IMR-90 (cell line): ENCODE measurements around the gene LRRC2. TPM values are rescaled to one million over a fixed set of nuclear protein-coding genes. Genes with fewer than 3 reads are reported as not detected.

Experiments
- ATAC-seq: fragments of 200-7000 bp; cut with Tn5 transposase; 2 replicates; pipeline ENCODE4 v1.9.1; 2020; ENCODE audit warnings: low read depth, mild to moderate bottlenecking, moderate library complexity
- BruUV-seq: library from RNA; stranded (reverse); fragments of 400-500 nt; replicated peaks from 2 replicates; lab custom pipeline; 2021; lab: Mats Ljungman, UMichigan
- CTCF ChIA-PET: fragments of 300-600 bp; formaldehyde crosslinking; extraction: SDS; loops from one replicate; lab custom pipeline; 2021; ENCODE audit warnings: antibody characterized with exemption; lab: Yijun Ruan, JAX
- POLR2A ChIA-PET: fragments of 300-600 bp; sonication (Branson Sonifier 250); formaldehyde crosslinking; loops from one replicate; lab custom pipeline; 2022; ENCODE audit warnings: antibody characterized with exemption; ENCODE audit not compliant: unreplicated experiment; lab: Charles Lee
- DNase-seq: peaks from one replicate; pipeline ENCODE4 v3.0.0; 2013
- H2AFZ ChIP-seq: replicated peaks from 2 replicates; pipeline ENCODE3; 2013; ENCODE audit warnings: low read length, mild to moderate bottlenecking; ENCODE audit not compliant: poor library complexity
- H2AK5ac ChIP-seq: 2 replicates; pipeline ENCODE4 v1.6.1; 2013; ENCODE audit warnings: low read depth, low read length, inconsistent platforms
- H2AK9ac ChIP-seq: replicated peaks from 2 replicates; pipeline ENCODE3; 2013; ENCODE audit warnings: mild to moderate bottlenecking, low read depth, low read length, moderate library complexity; ENCODE audit not compliant: poor library complexity
- H2BK120ac ChIP-seq: 2 replicates; pipeline ENCODE4 v1.6.1; 2013; ENCODE audit warnings: low read depth, low read length, inconsistent platforms
- H2BK15ac ChIP-seq: 3 replicates; pipeline ENCODE4 v1.6.1; 2013; ENCODE audit warnings: low read depth, low read length, inconsistent platforms
- H2BK20ac ChIP-seq: 2 replicates; pipeline ENCODE4 v1.6.1; 2013; ENCODE audit warnings: low read depth, mild to moderate bottlenecking, inconsistent platforms, low read length, moderate library complexity
- H2BK5ac ChIP-seq: 2 replicates; pipeline ENCODE4 v1.6.1; 2013; ENCODE audit warnings: mild to moderate bottlenecking, low read depth, low read length, inconsistent platforms; ENCODE audit not compliant: poor library complexity, severe bottlenecking
- H3K14ac ChIP-seq: replicated peaks from 2 replicates; pipeline ENCODE4 v1.6.1; 2013; ENCODE audit warnings: low read depth, low read length, inconsistent platforms
- H3K18ac ChIP-seq: 2 replicates; pipeline ENCODE4 v1.6.1; 2013; ENCODE audit warnings: low read depth, low read length, control low read depth
- H3K23ac ChIP-seq: 2 replicates; pipeline ENCODE4 v1.6.1; 2013; ENCODE audit warnings: low read depth, low read length, inconsistent platforms
- H3K27ac ChIP-seq: 2 replicates; pipeline ENCODE4 v1.5.1; 2013; ENCODE audit warnings: mild to moderate bottlenecking, control low read depth, low read length; ENCODE audit not compliant: insufficient read depth
- H3K27me3 ChIP-seq: 2 replicates; pipeline ENCODE4 v1.6.1; 2013; ENCODE audit warnings: low read length; ENCODE audit not compliant: control insufficient read depth, insufficient read depth
- H3K36me3 ChIP-seq: 2 replicates; pipeline ENCODE4 v1.6.1; 2013; ENCODE audit warnings: low read length, mixed read lengths; ENCODE audit not compliant: control insufficient read depth, insufficient read depth
- H3K4ac ChIP-seq: 2 replicates; pipeline ENCODE4 v1.6.1; 2013; ENCODE audit warnings: low read depth, low read length, inconsistent platforms
- H3K4me1 ChIP-seq: 2 replicates; pipeline ENCODE4 v1.6.1; 2013; ENCODE audit warnings: low read length, mixed read lengths; ENCODE audit not compliant: control insufficient read depth, insufficient read depth
- H3K4me2 ChIP-seq: 2 replicates; pipeline ENCODE4 v1.6.1; 2013; ENCODE audit warnings: low read depth, mild to moderate bottlenecking, control low read depth, low read length, moderate library complexity
- H3K4me3 ChIP-seq: 2 replicates; pipeline ENCODE4 v1.5.1; 2013; ENCODE audit warnings: low read depth, mild to moderate bottlenecking, control low read depth, low read length, moderate library complexity; ENCODE audit not compliant: insufficient read depth
- H3K56ac ChIP-seq: 2 replicates; pipeline ENCODE4 v1.6.1; 2013; ENCODE audit warnings: low read length, inconsistent platforms; ENCODE audit not compliant: insufficient read depth; ENCODE audit errors: extremely low read depth
- H3K79me1 ChIP-seq, 2 experiments: 2 replicates each; pipeline ENCODE4 v1.6.1; 2013; ENCODE audit warnings: low read length in 2 of 2, inconsistent platforms in 1 of 2, low read depth in 1 of 2
- H3K9ac ChIP-seq: 2 replicates; pipeline ENCODE4 v1.6.1; 2013; ENCODE audit warnings: low read depth, low read length, control low read depth
- H3K9me1 ChIP-seq: 2 replicates; pipeline ENCODE4 v1.6.1; 2013; ENCODE audit warnings: low read length, inconsistent platforms; ENCODE audit not compliant: insufficient read depth
- H3K9me3 ChIP-seq: 2 replicates; pipeline ENCODE4 v1.6.1; 2013; ENCODE audit warnings: low read length; ENCODE audit not compliant: control insufficient read depth, insufficient read depth
- H4K20me1 ChIP-seq: 2 replicates; pipeline ENCODE4 v1.6.1; 2013; ENCODE audit warnings: low read length, inconsistent platforms; ENCODE audit not compliant: insufficient read depth
- H4K5ac ChIP-seq: 2 replicates; pipeline ENCODE4 v1.6.1; 2013; ENCODE audit warnings: mild to moderate bottlenecking, low read depth, low read length, control low read depth
- H4K8ac ChIP-seq, 2 experiments: 2 replicates each; pipeline ENCODE4 v1.6.1; 2013; ENCODE audit warnings: low read depth in 2 of 2, low read length in 2 of 2, control low read depth in 1 of 2, inconsistent platforms in 1 of 2
- H4K91ac ChIP-seq: 2 replicates; pipeline ENCODE4 v1.6.1; 2013; ENCODE audit warnings: low read depth, low read length, inconsistent platforms; ENCODE audit not compliant: insufficient read depth
- CEBPB ChIP-seq: IDR thresholded peaks from 2 replicates; pipeline ENCODE4 v1.6.1; 2012; ENCODE audit warnings: low read depth, low read length, improper control_type of control experiment
- MXI1 ChIP-seq: IDR thresholded peaks from 2 replicates; pipeline ENCODE4 v1.6.1; 2012; ENCODE audit warnings: low read depth, mild to moderate bottlenecking, low read length, moderate library complexity, borderline replicate concordance
- POLR2A ChIP-seq: IDR thresholded peaks from 2 replicates; pipeline ENCODE4 v1.6.1; 2012; ENCODE audit warnings: mild to moderate bottlenecking, low read depth, low read length
- RCOR1 ChIP-seq: IDR thresholded peaks from 2 replicates; pipeline ENCODE4 v1.6.1; 2012; ENCODE audit warnings: mild to moderate bottlenecking, low read length, improper control_type of control experiment; ENCODE audit not compliant: insufficient replicate concordance
- SMC3 ChIP-seq: fragments of 150-350 bp; IDR thresholded peaks from 2 replicates; pipeline ENCODE4 v1.6.1; 2016; ENCODE audit warnings: low read depth, mild to moderate bottlenecking, antibody characterized with exemption, low read length, moderate library complexity
- WGBS, 2 experiments: methylation state at CpG; one replicate each; pipeline versions ENCODE4 v1.1.5 to v1.1.7; 2013; ENCODE audit warnings: missing lambda C conversion rate in 2 of 2; ENCODE audit not compliant: insufficient read length in 1 of 2; ENCODE audit errors: extremely low coverage in 2 of 2; 5-methylcytosine and 5-hydroxymethylcytosine counted together
- dilution Hi-C: fragments of 300-500 bp; cut with HindIII; formaldehyde crosslinking; loops from one replicate; pipeline ENCODE4 v1.14.3; 2018; ENCODE audit warnings: low sequenced_read_pairs; ENCODE audit not compliant: unreplicated experiment
- in situ Hi-C: fragments of 300-500 bp; cut with MboI; formaldehyde crosslinking; loops from 3 replicates; pipeline ENCODE4 v1.14.3; 2019; ENCODE audit warnings: low sequenced_read_pairs, inconsistent platforms, mixed read lengths
- intact Hi-C: fragments of 100-400 bp; cut with micrococcal nuclease; formaldehyde crosslinking; loops from 2 replicates; pipeline ENCODE4 v1.10.0; 2022
- polyA plus RNA-seq, 3 experiments: library from polyadenylated mRNA; depleted of rRNA; stranded (reverse); fragments of >200 nt; gene quantifications; 2 replicates each; pipeline ENCODE4 v1.2.3, GENCODE V29; 2012; ENCODE audit warnings: low replicate concordance in 1 of 3
- total RNA-seq: library from RNA; depleted of rRNA; stranded (reverse); fragments of >200 nt; gene quantifications from 2 replicates; pipeline ENCODE4 v1.2.3, GENCODE V29; 2012

LRRC2 gene
- total and polyA plus RNA-seq, 2 of the 4 experiments (the other 2 are of a cell fraction), result 2.9 to 4.1 TPM

- 24% methylated on average over 5 of the region's 21 CpGs; no CpG with 5 or more reads in 1 of the 2 experiments for WGBS, 2 experiments
- Histone ChIP-seq H3K9me3 (no peaks in the 10 kb centered on the region), H2AK5ac (no peak overlapping the region), H2BK120ac (no peak overlapping the region), H2AK9ac (no peak overlapping the region), H3K9ac (no peak overlapping the region), H4K8ac (no peak overlapping the region), H3K4ac (no peak overlapping the region), H2AFZ (no peak overlapping the region), H3K18ac (no peak overlapping the region), H3K23ac (no peak overlapping the region), H2BK5ac (no peak overlapping the region), H3K14ac (no peak overlapping the region), H3K79me1 (no peaks in the 10 kb centered on the region), H2BK20ac (no peak overlapping the region), H3K4me3 (no peak overlapping the region), H3K4me1 (no peaks in the 10 kb centered on the region), H2BK15ac (no peak overlapping the region), H4K20me1 (no peaks in the 10 kb centered on the region), H3K27me3 (peaks cover 21% of the 10 kb centered on the region), H3K56ac (no peak overlapping the region), H4K91ac (no peak overlapping the region), H4K5ac (no peak overlapping the region), H3K36me3 (no peaks in the 10 kb centered on the region), H3K4me2 (no peak overlapping the region), H3K9me1 (no peaks in the 10 kb centered on the region), H3K27ac (no peak overlapping the region)
- ChIA-PET POLR2A (no interaction called here), CTCF (no interaction called here)
- no peak for TF ChIP-seq CEBPB
- no peak for TF ChIP-seq RCOR1
- no peak for TF ChIP-seq POLR2A
- no peak for TF ChIP-seq SMC3
- no peak for TF ChIP-seq MXI1
- DNase-seq, result no peak
- ATAC-seq, result no peak
- in situ Hi-C loops (no loop called here), dilution Hi-C loops (no loop called here), intact Hi-C loops (no loop called here)
- no TSS peak for BruUV-seq
These were observed 10.8 kb upstream of the LRRC2 start for GRCh38 chr3:46576879-46577278.
